ENCODE results near the gene TOGARAM1.

TOGARAM1 gene

GRCh38 chr14:45103806-45104205 is 141.8 kb downstream of the TOGARAM1 start:
- Histone ChIP-seq H3K9me3 (ENCODE audit: control insufficient read depth in 2 of 2, low read length in 2 of 2) (no peaks in the 10 kb centered on the region), H3K36me3 (ENCODE audit: control insufficient read depth in 2 of 2, insufficient read depth in 2 of 2, low read length in 2 of 2) (peaks cover 33 to 62% of the 10 kb centered on the region in 2 donors), H3K9ac (ENCODE audit: low read depth in 1 of 2, low read length in 2 of 2) (no peak overlapping the region), H3K4me3 (ENCODE audit: low read length in 2 of 2) (no peak overlapping the region), H3K27me3 (ENCODE audit: control insufficient read depth in 2 of 2, insufficient read depth in 2 of 2, low read length in 2 of 2) (no peaks in the 10 kb centered on the region), H3K4me1 (ENCODE audit: control insufficient read depth in 2 of 2, insufficient read depth in 2 of 2, low read length in 2 of 2) (peaks cover 3 to 8% of the 10 kb centered on the region in 2 donors), H3K27ac (ENCODE audit: low read depth in 2 of 2, low read length in 2 of 2) (no peak overlapping the region)

GRCh38 chr14:45104561-45104960 is 142.6 kb downstream of the TOGARAM1 start:
- no peaks in the 10 kb centered on the region for H3K27me3 ChIP-seq (ENCODE audit: control insufficient read depth in 2 of 2, insufficient read depth in 2 of 2, low read length in 2 of 2)
- no peak overlapping the region for H3K9ac ChIP-seq (ENCODE audit: low read depth in 1 of 2, low read length in 2 of 2)
- H3K36me3 ChIP-seq (ENCODE audit: control insufficient read depth in 2 of 2, insufficient read depth in 2 of 2, low read length in 2 of 2) = peaks cover 38 to 65% of the 10 kb centered on the region in 2 donors
- no peak overlapping the region for H3K4me3 ChIP-seq (ENCODE audit: low read length in 2 of 2)
- H3K9me3 ChIP-seq (ENCODE audit: control insufficient read depth in 2 of 2, low read length in 2 of 2) = no peaks in the 10 kb centered on the region
- H3K4me1 ChIP-seq (ENCODE audit: control insufficient read depth in 2 of 2, insufficient read depth in 2 of 2, low read length in 2 of 2) = peaks cover 3 to 8% of the 10 kb centered on the region in 2 donors
- no peak overlapping the region for H3K27ac ChIP-seq (ENCODE audit: low read depth in 2 of 2, low read length in 2 of 2)

GRCh38 chr14:45112896-45113781 is 151.1 kb downstream of the TOGARAM1 start:
- H3K9me3 ChIP-seq (ENCODE audit: control insufficient read depth in 2 of 2, low read length in 2 of 2) = no peaks in the 10 kb centered on the region
- no peak overlapping the region for H3K9ac ChIP-seq (ENCODE audit: low read depth in 1 of 2, low read length in 2 of 2)
- H3K4me1 ChIP-seq (ENCODE audit: control insufficient read depth in 2 of 2, insufficient read depth in 2 of 2, low read length in 2 of 2) = no peaks in the 10 kb centered on the region
- H3K4me3 ChIP-seq (ENCODE audit: low read length in 2 of 2) = no peak overlapping the region
- no peaks in the 10 kb centered on the region for H3K27me3 ChIP-seq (ENCODE audit: control insufficient read depth in 2 of 2, insufficient read depth in 2 of 2, low read length in 2 of 2)
- H3K27ac ChIP-seq (ENCODE audit: low read depth in 2 of 2, low read length in 2 of 2) = no peak overlapping the region
- H3K36me3 ChIP-seq (ENCODE audit: control insufficient read depth in 2 of 2, insufficient read depth in 2 of 2, low read length in 2 of 2) = peaks cover 41 to 59% of the 10 kb centered on the region in 2 donors

- no peaks in the 10 kb centered on the region for H3K4me1 ChIP-seq (ENCODE audit: control insufficient read depth in 2 of 2, insufficient read depth in 2 of 2, low read length in 2 of 2)
- no peak overlapping the region for H3K9ac ChIP-seq (ENCODE audit: low read depth in 1 of 2, low read length in 2 of 2)
- peaks cover 40 to 54% of the 10 kb centered on the region in 2 donors for H3K36me3 ChIP-seq (ENCODE audit: control insufficient read depth in 2 of 2, insufficient read depth in 2 of 2, low read length in 2 of 2)
- H3K9me3 ChIP-seq (ENCODE audit: control insufficient read depth in 2 of 2, low read length in 2 of 2) = no peaks in the 10 kb centered on the region
- no peak overlapping the region for H3K4me3 ChIP-seq (ENCODE audit: low read length in 2 of 2)
- no peaks in the 10 kb centered on the region for H3K27me3 ChIP-seq (ENCODE audit: control insufficient read depth in 2 of 2, insufficient read depth in 2 of 2, low read length in 2 of 2)
- no peak overlapping the region for H3K27ac ChIP-seq (ENCODE audit: low read depth in 2 of 2, low read length in 2 of 2)
Measured at GRCh38 chr14:45114327-45114726, 152.3 kb downstream of the TOGARAM1 start.

GRCh38 chr14:45118594-45118993 is 156.6 kb downstream of the TOGARAM1 start:
- Histone ChIP-seq H3K27ac (ENCODE audit: low read depth in 2 of 2, low read length in 2 of 2) (no peak overlapping the region), H3K27me3 (ENCODE audit: control insufficient read depth in 2 of 2, insufficient read depth in 2 of 2, low read length in 2 of 2) (no peaks in the 10 kb centered on the region), H3K9ac (ENCODE audit: low read depth in 1 of 2, low read length in 2 of 2) (no peak overlapping the region), H3K9me3 (ENCODE audit: control insufficient read depth in 2 of 2, low read length in 2 of 2) (no peaks in the 10 kb centered on the region), H3K4me1 (ENCODE audit: control insufficient read depth in 2 of 2, insufficient read depth in 2 of 2, low read length in 2 of 2) (no peaks in the 10 kb centered on the region), H3K4me3 (ENCODE audit: low read length in 2 of 2) (no peak overlapping the region), H3K36me3 (ENCODE audit: control insufficient read depth in 2 of 2, insufficient read depth in 2 of 2, low read length in 2 of 2) (peaks cover 43 to 53% of the 10 kb centered on the region in 2 donors)

GRCh38 chr14:45120096-45120495 is 158.1 kb downstream of the TOGARAM1 start:
- Histone ChIP-seq H3K27me3 (ENCODE audit: control insufficient read depth in 2 of 2, insufficient read depth in 2 of 2, low read length in 2 of 2) (no peaks in the 10 kb centered on the region), H3K27ac (ENCODE audit: low read depth in 2 of 2, low read length in 2 of 2) (no peak overlapping the region), H3K9me3 (ENCODE audit: control insufficient read depth in 2 of 2, low read length in 2 of 2) (no peaks in the 10 kb centered on the region), H3K36me3 (ENCODE audit: control insufficient read depth in 2 of 2, insufficient read depth in 2 of 2, low read length in 2 of 2) (peaks cover 44 to 46% of the 10 kb centered on the region in 2 donors), H3K9ac (ENCODE audit: low read depth in 1 of 2, low read length in 2 of 2) (no peak overlapping the region), H3K4me3 (ENCODE audit: low read length in 2 of 2) (no peak overlapping the region), H3K4me1 (ENCODE audit: control insufficient read depth in 2 of 2, insufficient read depth in 2 of 2, low read length in 2 of 2) (no peaks in the 10 kb centered on the region)

GRCh38 chr14:45123271-45123670 is 161.3 kb downstream of the TOGARAM1 start:
- no peak overlapping the region for H3K27ac ChIP-seq (ENCODE audit: low read depth in 2 of 2, low read length in 2 of 2)
- H3K27me3 ChIP-seq (ENCODE audit: control insufficient read depth in 2 of 2, insufficient read depth in 2 of 2, low read length in 2 of 2) = no peaks in the 10 kb centered on the region
- H3K4me3 ChIP-seq (ENCODE audit: low read length in 2 of 2) = no peak overlapping the region
- H3K9ac ChIP-seq (ENCODE audit: low read depth in 1 of 2, low read length in 2 of 2) = no peak overlapping the region
- no peaks in the 10 kb centered on the region for H3K9me3 ChIP-seq (ENCODE audit: control insufficient read depth in 2 of 2, low read length in 2 of 2)
- peaks cover 24 to 36% of the 10 kb centered on the region in 2 donors for H3K36me3 ChIP-seq (ENCODE audit: control insufficient read depth in 2 of 2, insufficient read depth in 2 of 2, low read length in 2 of 2)
- no peaks in the 10 kb centered on the region for H3K4me1 ChIP-seq (ENCODE audit: control insufficient read depth in 2 of 2, insufficient read depth in 2 of 2, low read length in 2 of 2)
